Pulmonary artery endothelial cell (primary cell): ENCODE data around the gene PPP2R5A. TPM values are rescaled to one million over a fixed set of nuclear protein-coding genes. Genes with fewer than 3 reads are reported as not detected.
"Not testable (repeated sequence)": the region's sequence is repeated elsewhere in the genome, so short reads cannot be mapped to it uniquely, and the experiment has no call there.

Experiments used
- DNase-seq: peaks from one replicate; pipeline ENCODE4 v3.0.0-alpha.2; 2011; ENCODE audit warnings: low read depth, low spot score
- total RNA-seq: library from RNA; depleted of rRNA; stranded (reverse); fragments of >200 nt; gene quantifications from 2 replicates; pipeline ENCODE4 v1.2.3, GENCODE V29; 2014

PPP2R5A gene
- total RNA-seq, 1 donor from 2014 or later: 25.1 TPM

DNA sequence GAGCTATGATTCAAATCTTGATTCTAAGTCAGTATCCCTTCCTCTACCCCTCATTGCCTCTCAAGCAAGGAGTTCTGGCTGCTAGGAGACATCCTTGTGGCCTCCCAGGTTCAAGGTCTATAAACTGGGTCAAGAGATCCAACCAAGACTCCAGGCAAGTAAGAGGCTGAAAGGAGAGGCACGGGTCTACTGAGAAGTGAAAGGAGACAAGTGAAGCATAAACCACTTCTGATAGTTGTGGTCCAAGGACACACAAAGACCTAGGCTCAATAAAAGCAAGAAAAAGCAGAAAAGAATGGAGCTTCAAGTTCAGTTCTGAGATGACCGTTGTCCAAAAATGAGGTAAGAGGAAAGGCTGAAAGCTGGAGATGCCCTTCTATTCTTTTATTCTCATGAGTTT, 17.8 kb upstream of the PPP2R5A start:
- DNase-seq: no peak

DNA sequence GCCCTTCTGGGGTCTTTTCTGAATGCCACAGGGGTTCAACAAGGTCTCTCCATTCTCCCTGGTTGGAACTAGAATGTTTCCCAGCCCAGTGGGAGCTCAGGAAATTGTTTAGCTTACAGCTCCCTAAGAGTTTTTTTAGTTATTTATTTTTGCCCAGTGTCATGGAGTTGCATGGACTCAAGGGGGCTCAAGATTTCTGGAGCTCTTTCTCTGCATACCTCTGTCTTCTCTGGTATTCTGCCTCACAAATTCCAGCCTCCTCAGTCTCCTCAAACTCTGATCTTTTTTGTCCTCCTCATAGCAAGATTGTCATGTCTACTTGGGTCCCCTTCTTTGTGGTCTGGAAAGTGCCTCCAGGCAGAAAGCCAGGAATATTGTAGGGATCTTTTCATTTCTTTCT, 15.9 kb upstream of the PPP2R5A start:
- DNase-seq: no peak

DNA sequence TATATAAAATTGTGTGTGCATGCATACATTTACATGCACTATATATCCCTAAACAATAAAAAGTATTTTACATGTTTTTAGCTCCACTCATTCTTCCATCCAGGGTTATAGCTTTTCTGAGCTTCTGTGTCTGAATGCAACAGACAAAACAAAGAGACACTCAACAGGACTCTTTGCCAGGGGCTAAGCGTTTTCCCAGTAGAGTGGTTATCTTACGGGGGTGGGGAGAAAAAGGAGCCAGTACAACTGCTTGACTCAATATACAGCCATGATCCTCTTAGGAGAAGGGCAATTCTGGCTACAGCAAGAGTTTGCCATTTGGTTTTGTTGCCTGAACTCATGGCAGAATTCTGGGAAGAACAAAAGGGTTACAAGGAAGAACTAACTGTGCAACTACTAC, 14.6 kb upstream of the PPP2R5A start:
- no peak for DNase-seq

DNA sequence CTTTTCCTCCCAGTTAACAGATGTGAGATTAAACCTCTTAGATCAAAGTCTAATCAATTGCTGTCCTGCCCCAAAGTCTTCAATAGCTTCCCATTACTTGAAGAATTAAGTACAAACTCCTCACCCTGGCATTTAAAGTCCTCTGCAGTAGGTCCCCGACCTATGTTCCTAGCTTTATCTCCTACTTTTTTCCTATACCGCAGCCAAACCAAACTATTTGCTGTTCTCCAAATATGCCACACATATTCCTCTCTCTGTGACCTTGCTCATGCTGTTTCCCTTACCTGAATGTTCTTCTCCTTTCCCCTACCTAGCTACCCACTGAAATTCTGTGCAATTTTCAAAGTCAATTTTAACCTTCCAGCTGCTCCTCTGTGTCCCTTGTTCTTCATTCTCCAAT, 14.0 kb upstream of the PPP2R5A start:
- no peak for DNase-seq

DNA sequence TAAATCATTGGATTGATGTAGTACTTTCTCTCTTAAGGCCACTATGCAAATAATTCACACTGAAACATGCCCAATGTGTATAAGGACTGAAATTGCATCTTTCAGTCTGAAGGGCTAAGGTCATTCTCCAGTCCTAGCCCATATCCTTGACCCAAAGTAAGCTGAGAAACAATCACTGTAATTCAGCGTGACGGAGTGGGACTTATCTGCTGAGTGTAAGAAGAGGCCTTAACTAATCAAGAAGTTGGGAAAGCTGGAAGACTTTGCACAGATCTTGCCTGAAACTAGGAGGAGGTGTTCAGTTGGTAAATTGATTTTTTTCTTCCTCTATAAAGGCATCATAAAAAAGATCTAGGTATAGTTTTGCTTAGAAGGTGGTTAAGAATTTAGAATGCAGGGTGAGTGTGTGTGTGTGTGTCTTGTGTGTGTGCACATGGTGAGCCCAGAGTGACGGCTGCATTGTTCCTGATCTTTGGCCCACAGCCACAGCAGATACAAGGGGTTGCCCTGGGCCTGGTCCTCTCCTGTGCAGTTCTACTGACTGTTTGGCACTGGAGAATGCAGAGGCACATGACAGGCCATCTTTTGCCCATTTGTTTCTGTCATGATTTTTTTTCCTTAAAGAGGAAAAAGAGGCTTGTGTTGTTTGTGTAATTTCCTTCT, 13.3 kb upstream of the PPP2R5A start:
- no peak for DNase-seq

DNA sequence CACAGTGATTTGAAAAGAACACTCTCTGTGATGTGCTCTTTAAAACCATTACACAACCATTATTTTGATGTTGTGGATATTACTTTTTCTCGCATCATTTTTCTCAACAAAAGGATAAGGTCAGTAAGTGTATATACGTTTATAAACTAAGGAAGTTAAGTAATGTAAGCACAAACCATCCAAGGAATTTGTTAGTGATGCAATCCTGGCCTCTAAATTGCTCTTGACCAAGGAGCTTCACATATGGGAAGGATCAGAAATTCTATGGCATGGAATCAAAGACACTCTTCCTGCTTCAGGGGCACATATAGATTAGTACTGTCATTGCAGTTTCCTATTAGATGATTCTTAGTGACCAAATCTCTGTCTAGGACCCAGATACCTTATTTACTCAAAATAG, 3.6 kb upstream of the PPP2R5A start:
- no peak for DNase-seq

DNA sequence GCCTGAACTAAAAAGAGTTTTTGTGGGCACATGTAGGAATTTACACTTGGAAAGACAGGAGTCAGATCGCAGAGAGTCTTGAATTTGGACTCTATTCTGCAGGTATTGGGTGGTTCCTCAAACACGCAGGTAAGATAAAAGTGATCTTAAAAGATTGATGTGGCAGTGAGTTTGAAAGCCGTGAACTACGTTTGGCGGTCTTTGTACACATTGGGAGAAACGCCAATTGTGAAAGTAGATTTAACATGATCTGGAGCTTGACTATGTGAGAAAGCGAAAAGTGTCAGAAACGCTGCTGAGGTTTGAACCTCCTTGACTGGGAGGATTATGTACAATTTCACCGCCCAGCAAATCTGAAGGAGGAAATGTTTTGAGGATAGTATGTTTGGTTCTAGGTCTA, 1.5 kb upstream of the PPP2R5A start:
- DNase-seq: no peak

DNA sequence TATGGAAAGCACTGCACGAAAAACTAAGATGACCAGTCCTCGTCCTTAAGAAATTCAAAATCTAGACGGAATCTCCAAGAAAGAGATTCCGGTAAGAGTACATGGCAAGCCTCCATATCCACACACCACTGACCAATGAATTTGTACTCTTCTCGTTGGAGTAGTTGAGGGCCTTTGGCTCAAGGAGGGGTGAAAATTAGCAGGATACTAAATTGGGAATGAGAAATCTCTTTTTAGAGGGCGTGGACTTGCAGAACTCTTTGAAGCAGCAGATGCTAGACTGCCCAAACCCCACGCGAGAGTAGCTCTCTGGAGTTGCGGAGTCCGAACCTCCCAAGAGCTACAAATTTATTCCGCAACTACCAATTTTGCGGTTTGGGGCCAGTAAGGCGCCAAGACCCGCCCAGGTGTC, 872 bp upstream of the PPP2R5A start:
- no peak for DNase-seq

DNA sequence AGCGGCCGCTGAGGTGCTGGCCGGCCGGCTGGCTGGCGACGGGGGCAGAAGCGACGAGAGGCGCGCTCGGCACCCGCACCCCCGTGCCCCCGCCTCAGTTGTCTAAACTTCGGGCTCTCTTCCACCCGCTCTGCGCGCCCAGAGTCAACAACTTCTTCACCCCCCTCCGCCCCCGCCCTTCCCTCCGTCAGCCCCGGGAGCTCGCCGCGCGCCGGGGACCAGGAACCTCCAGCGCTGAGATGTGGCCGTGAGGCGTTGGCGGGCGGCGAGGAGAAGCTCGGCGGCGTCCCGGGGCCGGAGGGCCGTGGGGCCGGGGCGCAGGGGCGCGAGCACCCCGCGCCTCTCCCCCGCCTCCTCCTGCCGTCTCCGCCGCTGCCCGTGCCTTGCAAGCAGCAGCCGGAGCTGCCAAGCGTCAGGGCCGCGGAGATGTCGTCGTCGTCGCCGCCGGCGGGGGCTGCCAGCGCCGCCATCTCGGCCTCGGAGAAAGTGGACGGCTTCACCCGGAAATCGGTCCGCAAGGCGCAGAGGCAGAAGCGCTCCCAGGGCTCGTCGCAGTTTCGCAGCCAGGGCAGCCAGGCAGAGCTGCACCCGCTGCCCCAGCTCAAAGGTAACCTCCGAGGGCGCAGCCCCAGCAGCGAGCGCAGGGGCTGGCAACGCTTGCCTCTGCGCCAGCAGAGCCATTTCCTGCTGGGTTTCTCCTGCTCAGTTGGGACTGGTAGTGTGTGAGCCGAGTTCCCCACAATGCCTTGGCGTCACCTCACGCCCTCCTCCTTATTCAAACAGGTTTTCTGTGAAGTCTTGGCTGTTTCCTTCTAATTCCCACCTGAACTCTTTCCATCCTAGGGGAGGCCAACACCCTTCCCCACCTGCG, 710 bp downstream of the PPP2R5A start:
- DNase-seq: no peak

DNA sequence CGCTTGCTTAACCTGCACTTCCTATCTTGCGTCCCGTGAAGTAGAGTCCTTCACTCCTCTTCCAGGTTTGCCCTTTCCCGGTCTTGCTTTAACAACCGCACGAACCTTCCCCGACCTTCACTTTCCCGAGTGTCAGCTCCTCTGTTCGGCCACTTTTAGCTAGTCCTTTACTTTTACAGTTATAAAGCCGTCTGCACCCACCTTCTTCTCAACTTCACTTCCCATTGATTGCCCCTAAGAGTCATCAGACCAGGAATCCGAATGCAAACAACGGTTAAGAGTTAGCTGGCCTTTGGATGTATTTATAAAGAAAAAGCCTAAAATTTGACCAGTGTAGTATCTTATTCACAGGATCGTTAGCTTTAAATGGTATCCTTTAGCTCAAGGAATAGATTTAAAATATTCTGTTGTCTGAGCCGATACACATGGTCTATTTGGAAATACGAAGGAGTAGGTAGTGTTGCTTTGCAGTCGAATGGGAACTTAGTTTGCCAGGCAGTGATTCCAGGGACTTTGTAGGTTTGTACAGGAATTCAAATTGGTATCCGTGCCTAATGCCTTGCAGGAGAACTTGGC, 1.4 kb downstream of the PPP2R5A start:
- DNase-seq: no peak

DNA sequence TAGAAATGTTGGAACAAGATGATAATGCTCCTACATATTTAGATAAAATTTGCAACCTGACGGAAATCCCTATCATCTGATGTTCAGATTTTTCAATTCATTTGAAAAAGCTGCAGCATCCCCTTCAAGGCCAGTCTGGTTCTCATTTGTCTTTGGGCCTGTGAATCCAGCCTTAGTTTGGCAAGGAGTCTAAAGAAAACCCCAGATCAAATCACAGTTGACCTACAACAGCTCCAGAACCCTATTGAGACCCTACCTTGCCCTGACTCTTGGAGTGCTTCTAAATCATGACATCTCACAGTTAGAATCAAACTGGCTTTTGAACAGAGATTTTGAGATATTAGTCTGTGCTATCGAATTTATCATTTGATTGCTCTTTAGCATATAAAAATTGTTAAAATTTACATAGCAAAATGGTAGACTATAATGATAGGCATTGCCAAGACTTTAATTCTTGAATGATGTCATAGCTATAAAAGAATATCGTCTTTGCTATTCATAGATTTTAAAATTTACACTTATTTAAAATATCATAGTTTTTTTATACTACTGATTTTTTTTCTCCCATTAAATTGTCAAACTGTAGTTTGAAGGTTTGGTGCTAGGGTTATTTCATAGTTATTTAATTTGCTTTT, 2.2 kb downstream of the PPP2R5A start:
- DNase-seq: no peak

DNA sequence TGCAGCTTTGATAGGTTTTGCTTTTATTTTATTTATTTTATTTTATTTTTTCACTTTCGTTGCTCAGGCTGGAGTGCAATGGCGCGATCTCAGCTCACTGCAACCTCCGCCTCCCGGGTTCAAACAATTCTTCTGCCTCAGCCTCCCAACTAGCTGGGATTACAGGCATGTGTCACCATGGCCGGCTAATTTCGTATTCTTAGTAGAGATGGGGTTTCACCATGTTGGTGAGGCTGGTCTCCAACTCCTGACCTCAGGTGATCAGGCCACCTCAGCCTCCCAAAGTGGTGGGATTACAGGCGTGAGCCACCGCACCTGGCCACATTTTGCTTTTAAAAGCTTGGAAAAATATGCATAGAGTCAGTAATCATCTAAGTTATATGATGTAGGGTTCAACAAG, 2.8 kb downstream of the PPP2R5A start:
- not testable (repeated sequence) for DNase-seq

DNA sequence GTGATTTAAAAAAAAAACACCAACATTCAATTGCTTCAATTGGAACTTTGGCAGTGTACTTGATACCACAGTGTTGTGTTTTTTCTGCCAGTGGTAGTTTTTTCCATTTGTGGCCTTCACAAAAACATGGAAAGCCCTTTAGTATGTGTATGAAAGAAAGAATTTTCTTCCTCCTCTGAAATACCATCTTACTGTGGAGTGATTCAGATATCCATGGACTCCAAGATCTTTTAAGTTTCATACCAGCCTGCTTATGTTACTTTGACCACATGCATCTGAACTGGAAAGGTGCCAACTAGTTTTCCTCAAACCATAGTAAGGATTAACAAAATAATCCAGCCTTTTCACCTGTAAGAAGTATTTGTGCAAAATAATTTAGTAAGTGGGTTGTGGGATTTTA, 3.4 kb downstream of the PPP2R5A start:
- no peak for DNase-seq

DNA sequence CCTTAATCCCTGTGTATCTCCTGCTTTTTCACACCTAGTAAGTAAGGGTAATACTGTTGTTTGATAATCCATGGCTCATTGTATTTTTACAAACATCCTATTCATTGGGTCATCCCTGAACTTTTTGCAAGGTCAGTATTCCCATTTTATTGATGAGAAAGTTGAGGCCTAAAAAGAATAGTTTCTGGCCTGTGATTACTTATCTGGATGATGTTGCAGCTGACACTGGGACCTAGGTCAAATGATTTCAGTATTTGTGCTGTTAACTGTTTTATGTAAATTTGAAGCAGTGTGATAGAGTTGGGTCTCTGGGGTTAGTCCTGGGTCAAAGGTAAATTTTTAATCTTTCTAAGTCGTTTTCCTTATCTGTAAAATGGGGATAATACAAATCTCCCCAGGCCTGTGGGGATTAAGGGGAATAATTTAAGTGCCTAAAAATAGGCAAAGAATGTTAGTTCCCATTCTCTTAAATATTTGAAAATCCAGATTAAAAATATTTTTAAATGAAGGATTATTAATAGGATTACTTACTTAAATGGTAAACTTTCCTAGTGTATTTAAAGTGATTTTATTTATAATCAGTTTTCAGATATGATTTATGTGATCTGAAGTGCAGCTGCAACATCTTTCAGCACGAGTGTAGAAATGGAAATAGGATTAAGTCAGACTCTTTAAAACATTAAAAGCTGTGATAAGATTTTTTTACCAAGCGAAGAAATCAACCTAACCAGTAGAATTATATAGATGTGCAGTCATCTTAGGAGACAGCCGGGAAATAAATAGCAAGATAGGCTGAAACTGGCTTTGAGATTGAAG, 4.3 kb downstream of the PPP2R5A start:
- no peak for DNase-seq

DNA sequence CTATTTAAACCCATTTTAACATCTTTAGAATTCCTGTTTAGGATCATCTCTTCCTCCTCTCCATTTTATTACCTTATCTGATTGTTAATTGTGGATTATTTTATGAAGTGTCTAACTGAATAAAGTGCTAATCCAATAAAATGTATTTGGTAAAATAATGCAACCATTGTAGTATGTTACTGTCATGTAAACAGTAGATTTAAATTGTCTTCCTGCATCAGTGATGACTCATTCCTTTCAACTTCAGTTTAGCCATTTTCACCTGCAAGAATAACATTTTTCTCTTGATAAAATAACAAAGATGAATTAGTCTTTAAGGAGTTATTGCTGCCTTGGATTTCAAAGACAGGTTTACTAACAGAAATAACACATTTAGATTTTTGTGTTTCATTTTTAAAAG, 5.4 kb downstream of the PPP2R5A start:
- no peak for DNase-seq

DNA sequence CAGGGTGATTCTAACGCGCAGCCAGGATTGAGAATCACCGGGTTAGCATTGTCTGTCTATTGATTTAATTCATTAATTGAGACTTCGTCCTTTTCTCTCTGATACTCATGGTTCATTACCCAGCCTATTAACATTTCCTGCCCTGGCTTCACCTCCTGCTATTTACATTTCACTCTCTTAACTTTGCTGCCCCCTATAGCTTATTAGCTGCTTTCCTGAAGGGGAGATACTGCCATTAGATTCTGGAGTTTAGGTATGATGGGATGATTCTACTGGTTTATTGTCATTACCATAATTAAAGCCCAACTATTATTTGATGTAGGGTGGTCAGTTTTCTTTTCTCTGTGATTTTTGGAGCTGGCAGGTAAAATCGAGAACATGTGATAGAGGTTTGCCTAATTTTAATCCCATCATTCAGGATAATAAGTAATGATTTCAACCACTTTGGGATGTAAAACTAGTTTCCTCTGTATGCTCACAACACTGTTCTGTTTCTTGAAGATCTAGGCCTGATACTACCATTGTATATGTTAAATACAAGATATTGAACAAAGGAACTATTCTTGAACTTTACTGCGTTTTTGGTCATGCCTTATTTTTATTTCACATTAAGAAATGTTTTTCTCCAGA, 6.4 kb downstream of the PPP2R5A start:
- no peak for DNase-seq

DNA sequence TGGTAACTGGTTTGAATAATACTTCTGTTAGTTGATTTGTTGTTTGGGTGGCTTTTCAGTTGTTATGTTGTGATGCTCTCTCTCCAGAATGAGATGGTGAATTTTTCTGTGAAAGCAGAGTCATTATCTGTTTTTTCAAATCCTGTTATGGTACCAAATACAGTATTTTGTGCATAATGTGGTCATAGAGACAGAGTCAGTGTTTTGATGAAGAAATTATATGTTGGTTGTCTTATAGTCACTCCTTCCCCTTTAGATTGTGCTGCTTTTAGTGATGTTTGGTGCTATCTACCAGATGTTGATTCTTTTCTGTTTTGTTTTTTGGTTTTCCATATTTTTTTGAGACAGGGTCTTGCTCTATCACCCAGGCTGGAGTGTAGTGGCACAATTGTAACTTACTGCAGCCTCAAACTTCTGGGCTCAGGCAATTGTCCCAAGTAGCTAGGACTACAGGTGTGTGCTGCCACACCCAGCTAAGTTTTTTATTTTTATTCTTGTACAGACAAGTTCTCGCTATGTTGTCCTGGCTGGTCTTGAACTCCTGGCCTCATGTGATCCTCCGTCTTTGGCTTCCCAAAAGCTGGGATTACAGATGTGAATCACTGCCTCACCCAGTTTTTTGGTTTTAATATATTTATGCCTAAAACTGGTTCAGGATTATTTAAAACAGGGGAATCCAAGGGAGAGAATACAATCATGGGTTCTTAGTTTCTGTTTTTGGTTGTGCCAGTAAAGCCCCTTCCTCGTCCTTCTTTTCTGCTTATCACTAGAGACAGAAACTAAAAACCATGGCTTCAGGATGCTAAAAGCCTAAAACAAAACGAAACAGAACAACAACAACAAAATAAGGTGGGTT, 7.3 kb downstream of the PPP2R5A start:
- DNase-seq: no peak

DNA sequence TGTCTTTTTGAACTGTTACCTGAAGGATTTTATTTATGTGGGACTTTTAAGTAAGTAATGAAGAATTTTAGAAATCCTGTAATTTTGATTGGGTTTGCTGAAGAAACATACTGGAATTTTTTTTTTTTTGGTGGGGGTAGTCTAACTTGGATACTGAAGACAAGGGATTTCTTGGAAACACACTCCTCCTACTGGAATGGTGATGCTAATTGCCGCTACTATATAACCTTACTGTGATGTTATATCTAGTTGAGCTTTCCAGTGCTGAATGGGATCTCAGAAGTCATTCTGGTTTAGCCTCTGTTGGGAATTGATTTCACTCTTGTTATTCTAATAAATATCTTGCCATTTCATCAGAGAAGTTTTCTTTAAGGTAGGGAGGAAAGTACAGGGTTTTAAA, 8.4 kb downstream of the PPP2R5A start:
- DNase-seq: no peak

DNA sequence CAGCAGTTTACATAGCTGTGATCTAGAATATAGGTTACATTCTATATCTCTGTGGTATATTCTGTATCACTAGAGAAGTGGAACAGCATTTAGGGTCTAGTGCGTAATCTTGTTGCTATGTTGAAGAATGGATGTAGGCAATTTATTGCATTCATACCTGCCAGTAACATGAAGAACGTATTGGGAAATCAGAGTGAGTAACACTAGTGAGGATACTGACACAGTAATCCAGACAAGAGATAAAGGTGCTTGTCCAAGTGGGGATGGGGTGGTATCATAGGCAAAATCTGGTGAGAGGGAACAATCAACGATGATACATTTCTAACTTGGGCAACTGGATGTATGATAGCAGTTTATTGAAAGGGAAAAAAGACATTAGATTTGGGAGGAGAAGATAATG, 9.8 kb downstream of the PPP2R5A start:
- DNase-seq: no peak

DNA sequence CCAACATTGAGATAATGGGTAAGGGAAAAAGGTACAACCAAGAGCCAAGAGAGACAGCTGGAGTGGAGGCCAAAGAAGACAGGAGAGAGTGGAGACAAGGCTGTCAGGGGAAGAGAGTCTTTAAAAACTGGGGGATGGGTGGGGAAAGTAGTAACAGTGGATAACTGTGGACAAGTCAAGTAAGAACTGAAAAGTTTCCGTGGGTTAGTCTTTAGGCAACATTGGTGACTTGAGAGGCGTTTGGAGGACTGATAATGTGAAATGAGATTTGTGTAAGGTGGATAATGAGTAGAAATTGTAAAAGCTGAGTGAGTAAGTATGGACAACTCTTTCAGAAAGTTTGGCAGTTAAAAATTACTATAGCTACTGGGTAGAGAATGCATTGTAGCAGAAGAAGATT, 10.4 kb downstream of the PPP2R5A start:
- DNase-seq: no peak
